OCI-LY1 (cell line): Measurements from ENCODE around the gene OSBPL5.

Experiments
- EZH2 ChIP-seq: fragments of 200-600 bp; sonication (generic), shearing (Covaris generic); IDR thresholded peaks from 2 replicates; pipeline ENCODE4 v1.8.0; 2017; ENCODE audit warnings: borderline replicate concordance, mixed run types, mild to moderate bottlenecking, antibody characterized with exemption, low read length, moderate library complexity, mixed read lengths
- TF ChIP-seq, protein P1 (sequence below): fragments of 200-600 bp; sonication (generic), shearing (Covaris generic); IDR thresholded peaks from 2 replicates; pipeline ENCODE4 v1.5.1; 2017; ENCODE audit warnings: mild to moderate bottlenecking, antibody characterized with exemption, low read length, moderate library complexity, mixed read lengths

- TF ChIP-seq, protein P1, sequence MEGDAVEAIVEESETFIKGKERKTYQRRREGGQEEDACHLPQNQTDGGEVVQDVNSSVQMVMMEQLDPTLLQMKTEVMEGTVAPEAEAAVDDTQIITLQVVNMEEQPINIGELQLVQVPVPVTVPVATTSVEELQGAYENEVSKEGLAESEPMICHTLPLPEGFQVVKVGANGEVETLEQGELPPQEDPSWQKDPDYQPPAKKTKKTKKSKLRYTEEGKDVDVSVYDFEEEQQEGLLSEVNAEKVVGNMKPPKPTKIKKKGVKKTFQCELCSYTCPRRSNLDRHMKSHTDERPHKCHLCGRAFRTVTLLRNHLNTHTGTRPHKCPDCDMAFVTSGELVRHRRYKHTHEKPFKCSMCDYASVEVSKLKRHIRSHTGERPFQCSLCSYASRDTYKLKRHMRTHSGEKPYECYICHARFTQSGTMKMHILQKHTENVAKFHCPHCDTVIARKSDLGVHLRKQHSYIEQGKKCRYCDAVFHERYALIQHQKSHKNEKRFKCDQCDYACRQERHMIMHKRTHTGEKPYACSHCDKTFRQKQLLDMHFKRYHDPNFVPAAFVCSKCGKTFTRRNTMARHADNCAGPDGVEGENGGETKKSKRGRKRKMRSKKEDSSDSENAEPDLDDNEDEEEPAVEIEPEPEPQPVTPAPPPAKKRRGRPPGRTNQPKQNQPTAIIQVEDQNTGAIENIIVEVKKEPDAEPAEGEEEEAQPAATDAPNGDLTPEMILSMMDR: no peak
- TF ChIP-seq EZH2: no peak
Measured at GRCh38 chr11:3170756-3171650, 5.9 kb upstream of the OSBPL5 start.
